GM21447 (cell line): ENCODE measurements around the gene TRAPPC3L.

Experiments used
- ATAC-seq: cut with Tn5 transposase; IDR thresholded peaks from one replicate; pipeline ENCODE4 v1.9.1; 2021; ENCODE audit not compliant: unreplicated experiment

Gene TRAPPC3L

GRCh38 chr6:116560130-116560529 lies 14.6 kb upstream of the TRAPPC3L start:
- ATAC-seq: no peak

- ATAC-seq: no peak
Observed at GRCh38 chr6:116557893-116558292, 12.4 kb upstream of the TRAPPC3L start.

GRCh38 chr6:116556814-116557415 lies 11.4 kb upstream of the TRAPPC3L start:
- ATAC-seq: no peak

- ATAC-seq: no peak
Observed at GRCh38 chr6:116556065-116556464, 10.6 kb upstream of the TRAPPC3L start.

- ATAC-seq: no peak
Observed at GRCh38 chr6:116553451-116553850, 8.0 kb upstream of the TRAPPC3L start, which contains the start of gene CALHM4. Gene CALHM4, plus strand, starts transcription at chr6:116553751. Its CDS starts 43 bp downstream, at chr6:116553794.

- ATAC-seq: no peak
Observed at GRCh38 chr6:116550796-116551195, 5.3 kb upstream of the TRAPPC3L start.

- no peak for ATAC-seq
Observed at GRCh38 chr6:116547358-116547757, 1.9 kb upstream of the TRAPPC3L start.

- ATAC-seq: no peak
Observed at GRCh38 chr6:116543149-116543548, 2.3 kb downstream of the TRAPPC3L start.

GRCh38 chr6:116542426-116542825 lies 3.1 kb downstream of the TRAPPC3L start:
- ATAC-seq: no peak

- no peak for ATAC-seq
Observed at GRCh38 chr6:116536216-116536621, 9.3 kb downstream of the TRAPPC3L start.

- ATAC-seq: no peak
Observed at GRCh38 chr6:116535109-116535508, 10.4 kb downstream of the TRAPPC3L start.

- no peak for ATAC-seq
Observed at GRCh38 chr6:116533233-116533957, 12.1 kb downstream of the TRAPPC3L start.

GRCh38 chr6:116531675-116532570 lies 13.6 kb downstream of the TRAPPC3L start:
- ATAC-seq: peak; percentile 85

GRCh38 chr6:116530436-116530835 lies 15.0 kb downstream of the TRAPPC3L start:
- no peak for ATAC-seq

- ATAC-seq: no peak
Observed at GRCh38 chr6:116529466-116530290, 15.8 kb downstream of the TRAPPC3L start.

- ATAC-seq: no peak
Observed at GRCh38 chr6:116528780-116529179, 16.7 kb downstream of the TRAPPC3L start.

- no peak for ATAC-seq
Observed at GRCh38 chr6:116528133-116528532, 17.4 kb downstream of the TRAPPC3L start.

- ATAC-seq: no peak
Observed at GRCh38 chr6:116524236-116524635, 21.2 kb downstream of the TRAPPC3L start.

- ATAC-seq: no peak
Observed at GRCh38 chr6:116522896-116523295, 22.6 kb downstream of the TRAPPC3L start.

- ATAC-seq: no peak
Observed at GRCh38 chr6:116518621-116519368, 26.7 kb downstream of the TRAPPC3L start.
